Lower leg skin (tissue), 3 donors: Measurements from ENCODE around the gene MMEL1.

Experiments used
- CTCF ChIP-seq, 3 donors: fragments of 450-650 bp; IDR thresholded peaks; one replicate each; pipeline ENCODE4 v1.5.1; 2016; ENCODE audit warnings: antibody characterized with exemption in 3 of 3, mild to moderate bottlenecking in 3 of 3, moderate library complexity in 2 of 3
- POLR2A ChIP-seq, 2 donors: fragments of 450-650 bp; IDR thresholded peaks; one replicate each; pipeline ENCODE4 v1.6.1; 2016 to 2017; ENCODE audit warnings: antibody characterized with exemption in 2 of 2, mild to moderate bottlenecking in 1 of 2, moderate library complexity in 1 of 2

GRCh38 chr1:2588661-2589430 is 44.0 kb downstream of the MMEL1 start:
- TF ChIP-seq POLR2A (IDR thresholded peaks at IDR 0.05) (no peak), CTCF (IDR thresholded peaks at IDR 0.05) (no peak)
